ENCODE results near the gene ENPEP. TPM values are rescaled to one million over a fixed set of nuclear protein-coding genes. Genes with fewer than 3 reads are reported as not detected.

ENPEP gene
- total and polyA plus RNA-seq, 2 donors (not counting 1 experiment from before 2014, with no cell fraction given), result not detected

DNA sequence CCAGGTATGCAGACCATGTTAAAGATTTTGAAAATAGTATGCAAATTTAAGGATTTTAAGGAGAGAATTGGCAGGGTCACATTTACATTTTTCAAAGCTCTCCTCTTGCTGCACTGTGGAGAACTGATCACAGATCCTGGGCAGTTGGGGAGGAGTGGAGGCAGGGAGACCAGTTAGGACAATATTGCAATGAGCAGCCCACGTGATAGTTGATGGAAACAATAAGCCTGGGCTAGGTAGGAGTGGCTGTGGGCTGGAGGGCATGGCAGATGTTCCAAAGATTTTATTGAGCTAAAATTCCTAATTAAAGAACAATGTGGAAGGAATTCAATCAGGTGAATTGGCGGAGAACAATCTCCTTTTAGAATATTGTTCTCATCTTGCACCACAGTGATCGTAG, 50.6 kb downstream of the ENPEP start:
- no peak overlapping the region for H3K27ac ChIP-seq (ENCODE audit: low read length in 2 of 2)
- no peaks in the 10 kb centered on the region for H3K36me3 ChIP-seq (replicated peaks in 1 of 2; ENCODE audit: control extremely low read depth in 1 of 2, control insufficient read depth in 1 of 2, extremely low read depth in 1 of 2, insufficient read depth in 2 of 2, low read length in 1 of 2)
- CTCF ChIA-PET, result no interaction called here
- intact Hi-C loops (cut with micrococcal nuclease), result no loop called here
- H3K4me2 ChIP-seq (replicated peaks; ENCODE audit: low read depth, low read length, poor library complexity, severe bottlenecking), result no peak overlapping the region
- H3K4me3 ChIP-seq (ENCODE audit: control extremely low read depth in 1 of 5, extremely low read depth in 1 of 5, insufficient read depth in 1 of 5, low read depth in 2 of 5, low read length in 4 of 5), result no peak overlapping the region
- H3K27me3 Mint-ChIP-seq, result peaks cover 15% of the 10 kb centered on the region
- no peak overlapping the region for H3K4me3 Mint-ChIP-seq
- no peak for TF ChIP-seq EZH2 (IDR thresholded peaks at IDR 0.05; ENCODE audit: borderline replicate concordance, insufficient read depth, low read depth, low read length, poor library complexity, severe bottlenecking)
- TF ChIP-seq, protein P1, sequence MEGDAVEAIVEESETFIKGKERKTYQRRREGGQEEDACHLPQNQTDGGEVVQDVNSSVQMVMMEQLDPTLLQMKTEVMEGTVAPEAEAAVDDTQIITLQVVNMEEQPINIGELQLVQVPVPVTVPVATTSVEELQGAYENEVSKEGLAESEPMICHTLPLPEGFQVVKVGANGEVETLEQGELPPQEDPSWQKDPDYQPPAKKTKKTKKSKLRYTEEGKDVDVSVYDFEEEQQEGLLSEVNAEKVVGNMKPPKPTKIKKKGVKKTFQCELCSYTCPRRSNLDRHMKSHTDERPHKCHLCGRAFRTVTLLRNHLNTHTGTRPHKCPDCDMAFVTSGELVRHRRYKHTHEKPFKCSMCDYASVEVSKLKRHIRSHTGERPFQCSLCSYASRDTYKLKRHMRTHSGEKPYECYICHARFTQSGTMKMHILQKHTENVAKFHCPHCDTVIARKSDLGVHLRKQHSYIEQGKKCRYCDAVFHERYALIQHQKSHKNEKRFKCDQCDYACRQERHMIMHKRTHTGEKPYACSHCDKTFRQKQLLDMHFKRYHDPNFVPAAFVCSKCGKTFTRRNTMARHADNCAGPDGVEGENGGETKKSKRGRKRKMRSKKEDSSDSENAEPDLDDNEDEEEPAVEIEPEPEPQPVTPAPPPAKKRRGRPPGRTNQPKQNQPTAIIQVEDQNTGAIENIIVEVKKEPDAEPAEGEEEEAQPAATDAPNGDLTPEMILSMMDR (IDR thresholded peaks at IDR 0.05), result no peak
- H3K27me3 ChIP-seq (replicated peaks in 1 of 4; ENCODE audit: control extremely low read depth in 1 of 4, control insufficient read depth in 3 of 4, insufficient read depth in 4 of 4, low read length in 3 of 4), result peaks cover 0 to 3% (median 0%) of the 10 kb centered on the region in 4 experiments
- ATAC-seq (ENCODE audit: low read depth) (no peak), DNase-seq (no peak)
- no peaks in the 10 kb centered on the region for H3K4me1 ChIP-seq (ENCODE audit: control insufficient read depth in 2 of 2, insufficient read depth in 2 of 2, low read length in 2 of 2)
- H3K27ac Mint-ChIP-seq, result no peak overlapping the region
- WGBS (ENCODE audit: insufficient coverage), result 100% methylated on average over 1 of the region's 3 CpGs
- no peak overlapping the region for H2AFZ ChIP-seq (ENCODE audit: insufficient read depth, low read depth, low read length, poor library complexity, severe bottlenecking)
- no peaks in the 10 kb centered on the region for H4K20me1 ChIP-seq (ENCODE audit: control insufficient read depth, insufficient read depth, low read length, poor library complexity, severe bottlenecking)
- H3K4me1 Mint-ChIP-seq, result no peaks in the 10 kb centered on the region
- POLR2A ChIA-PET, result no interaction called here
- H3K9me3 Mint-ChIP-seq (ENCODE audit: insufficient read depth), result no peaks in the 10 kb centered on the region
- H3K9ac ChIP-seq (ENCODE audit: low read length), result no peak overlapping the region
- no peaks in the 10 kb centered on the region for H3K79me2 ChIP-seq (ENCODE audit: control insufficient read depth, insufficient read depth, low read length)
- no peaks in the 10 kb centered on the region for H3K9me3 ChIP-seq (ENCODE audit: control extremely low read depth in 1 of 3, control insufficient read depth in 2 of 3, insufficient read depth in 1 of 3, low read length in 2 of 3)

- H3K79me2 ChIP-seq (ENCODE audit: control insufficient read depth, insufficient read depth, low read length), result no peaks in the 10 kb centered on the region
- no peak overlapping the region for H3K9ac ChIP-seq (ENCODE audit: low read length)
- no peak overlapping the region for H3K27ac ChIP-seq (ENCODE audit: low read length in 2 of 2)
- WGBS (ENCODE audit: insufficient coverage), result 89% methylated on average over 4 of the region's 4 CpGs
- TF ChIP-seq, protein P1 (IDR thresholded peaks at IDR 0.05), result no peak
- TF ChIP-seq EZH2 (IDR thresholded peaks at IDR 0.05; ENCODE audit: borderline replicate concordance, insufficient read depth, low read depth, low read length, poor library complexity, severe bottlenecking), result no peak
- Mint-ChIP-seq H3K27me3 (peaks cover 12% of the 10 kb centered on the region), H3K4me1 (no peaks in the 10 kb centered on the region), H3K4me3 (no peak overlapping the region), H3K27ac (no peak overlapping the region), H3K9me3 (ENCODE audit: insufficient read depth) (no peaks in the 10 kb centered on the region)
- peaks cover 0 to 3% (median 0%) of the 10 kb centered on the region in 4 experiments for H3K27me3 ChIP-seq (replicated peaks in 1 of 4; ENCODE audit: control extremely low read depth in 1 of 4, control insufficient read depth in 3 of 4, insufficient read depth in 4 of 4, low read length in 3 of 4)
- DNase-seq (no peak), ATAC-seq (ENCODE audit: low read depth) (no peak)
- CTCF ChIA-PET, result no interaction called here
- no peak overlapping the region for H3K4me2 ChIP-seq (replicated peaks; ENCODE audit: low read depth, low read length, poor library complexity, severe bottlenecking)
- POLR2A ChIA-PET, result no interaction called here
- no peaks in the 10 kb centered on the region for H4K20me1 ChIP-seq (ENCODE audit: control insufficient read depth, insufficient read depth, low read length, poor library complexity, severe bottlenecking)
- no peaks in the 10 kb centered on the region for H3K9me3 ChIP-seq (ENCODE audit: control extremely low read depth in 1 of 3, control insufficient read depth in 2 of 3, insufficient read depth in 1 of 3, low read length in 2 of 3)
- H3K4me1 ChIP-seq (ENCODE audit: control insufficient read depth in 2 of 2, insufficient read depth in 2 of 2, low read length in 2 of 2), result no peaks in the 10 kb centered on the region
- intact Hi-C loops (cut with micrococcal nuclease), result no loop called here
- H3K4me3 ChIP-seq (ENCODE audit: control extremely low read depth in 1 of 5, extremely low read depth in 1 of 5, insufficient read depth in 1 of 5, low read depth in 2 of 5, low read length in 4 of 5), result no peak overlapping the region
- no peak overlapping the region for H2AFZ ChIP-seq (ENCODE audit: insufficient read depth, low read depth, low read length, poor library complexity, severe bottlenecking)
- no peaks in the 10 kb centered on the region for H3K36me3 ChIP-seq (replicated peaks in 1 of 2; ENCODE audit: control extremely low read depth in 1 of 2, control insufficient read depth in 1 of 2, extremely low read depth in 1 of 2, insufficient read depth in 2 of 2, low read length in 1 of 2)
Measured at GRCh38 chr4:110527156-110527555, 51.2 kb downstream of the ENPEP start.

Data from B cell (primary cell).